ENCODE measurements around the gene GSTP1.
"Not testable (repeated sequence)": the region's sequence is repeated elsewhere in the genome, so short reads cannot be mapped to it uniquely, and the experiment has no call there.

Gene GSTP1

GRCh38 chr11:67583247-67584204, at the start of gene GSTP1:
TSS of gene GSTP1 (plus strand) at chr11:67583812. CDS start at chr11:67583844, 32 bp downstream.
- peak in 50 of 51 donors; percentile 44 to 91 (median 81) for DNase-seq

GRCh38 chr11:67534070-67534679, 49.4 kb upstream of the GSTP1 start:
- DNase-seq = no peak

- DNase-seq = no peak
These were observed 48.1 kb upstream of the GSTP1 start for GRCh38 chr11:67535561-67535960.

- no peak for DNase-seq
These were observed 45.3 kb upstream of the GSTP1 start for GRCh38 chr11:67538306-67538705.

GRCh38 chr11:67538823-67539505, 44.6 kb upstream of the GSTP1 start:
- DNase-seq = no peak

- no peak for DNase-seq
These were observed 44.1 kb upstream of the GSTP1 start for GRCh38 chr11:67539550-67539949.

GRCh38 chr11:67541198-67541597, 42.4 kb upstream of the GSTP1 start:
- no peak for DNase-seq

- no peak for DNase-seq
These were observed 41.4 kb upstream of the GSTP1 start for GRCh38 chr11:67542169-67542568.

GRCh38 chr11:67542971-67543370, 40.6 kb upstream of the GSTP1 start:
- no peak for DNase-seq

- no peak for DNase-seq
These were observed 40.0 kb upstream of the GSTP1 start for GRCh38 chr11:67543585-67543984.

- DNase-seq = no peak
These were observed 38.9 kb upstream of the GSTP1 start for GRCh38 chr11:67544616-67545242.

- no peak for DNase-seq
These were observed 38.3 kb upstream of the GSTP1 start for GRCh38 chr11:67545280-67545679.

- DNase-seq = not testable (repeated sequence)
These were observed 35.5 kb upstream of the GSTP1 start for GRCh38 chr11:67548112-67548511.

GRCh38 chr11:67548555-67549110, 35.0 kb upstream of the GSTP1 start:
- no peak for DNase-seq

GRCh38 chr11:67551127-67551526, 32.5 kb upstream of the GSTP1 start:
- no peak for DNase-seq

- DNase-seq = not testable (repeated sequence)
These were observed 31.9 kb upstream of the GSTP1 start for GRCh38 chr11:67551697-67552096.

GRCh38 chr11:67556244-67556643, 27.4 kb upstream of the GSTP1 start:
- no peak for DNase-seq

- no peak for DNase-seq
These were observed 25.4 kb upstream of the GSTP1 start for GRCh38 chr11:67558084-67558772.

GRCh38 chr11:67561971-67562619, 21.5 kb upstream of the GSTP1 start:
- DNase-seq = no peak
